GM06990 (cell line): Measurements from ENCODE around the gene KCNK1.

ENCODE experiments used
- DNase-seq: peaks from one replicate; pipeline ENCODE4 v3.0.0-alpha.2; 2011; ENCODE audit not compliant: insufficient read length; ENCODE audit errors: extremely low read depth
- H3K27me3 ChIP-seq: replicated peaks from 2 replicates; pipeline ENCODE4 v1.6.0; 2011; ENCODE audit warnings: low read length; ENCODE audit not compliant: control insufficient read depth, insufficient read depth
- H3K36me3 ChIP-seq: 2 replicates; pipeline ENCODE4 v1.5.1; 2011; ENCODE audit warnings: low read length; ENCODE audit not compliant: control insufficient read depth, insufficient read depth
- H3K4me3 ChIP-seq: replicated peaks from 2 replicates; pipeline ENCODE4 v1.5.1; 2011; ENCODE audit warnings: low read depth, mild to moderate bottlenecking, control low read depth, low read length
- CTCF ChIP-seq: IDR thresholded peaks from 2 replicates; pipeline ENCODE4 v1.5.1; 2011; ENCODE audit warnings: low read length, control low read depth, mild to moderate bottlenecking, inconsistent platforms; ENCODE audit not compliant: insufficient read depth, poor library complexity, severe bottlenecking

Gene KCNK1

GRCh38 chr1:233689017-233689747 lies 75.3 kb downstream of the KCNK1 start:
- Histone ChIP-seq H3K4me3 (no peak overlapping the region), H3K27me3 (no peaks in the 10 kb centered on the region), H3K36me3 (no peaks in the 10 kb centered on the region)
- no peak for TF ChIP-seq CTCF
- no peak for DNase-seq

- H3K36me3 ChIP-seq, result no peaks in the 10 kb centered on the region
- no peak for DNase-seq
- no peak overlapping the region for H3K4me3 ChIP-seq
- no peaks in the 10 kb centered on the region for H3K27me3 ChIP-seq
- TF ChIP-seq CTCF, result no peak
Observed at GRCh38 chr1:233689748-233690254, 75.9 kb downstream of the KCNK1 start.

- Histone ChIP-seq H3K27me3 (no peaks in the 10 kb centered on the region), H3K4me3 (no peak overlapping the region), H3K36me3 (no peaks in the 10 kb centered on the region)
- TF ChIP-seq CTCF, result no peak
- peak; percentile 33 for DNase-seq
Observed at GRCh38 chr1:233695901-233696300, 82.0 kb downstream of the KCNK1 start.

GRCh38 chr1:233700338-233700737 lies 86.4 kb downstream of the KCNK1 start:
- no peak for TF ChIP-seq CTCF
- Histone ChIP-seq H3K27me3 (no peaks in the 10 kb centered on the region), H3K4me3 (no peak overlapping the region), H3K36me3 (no peaks in the 10 kb centered on the region)
- no peak for DNase-seq

GRCh38 chr1:233704170-233704897 lies 90.4 kb downstream of the KCNK1 start:
- H3K27me3 ChIP-seq, result no peaks in the 10 kb centered on the region
- DNase-seq, result no peak
- H3K4me3 ChIP-seq, result no peak overlapping the region
- no peak for TF ChIP-seq CTCF
- H3K36me3 ChIP-seq, result no peaks in the 10 kb centered on the region
